Measurements from ENCODE around the gene ADAMTS18.
A peak's percentile ranks its signal among the peaks of the same experiment; 100 is the strongest.

ADAMTS18 gene

DNA sequence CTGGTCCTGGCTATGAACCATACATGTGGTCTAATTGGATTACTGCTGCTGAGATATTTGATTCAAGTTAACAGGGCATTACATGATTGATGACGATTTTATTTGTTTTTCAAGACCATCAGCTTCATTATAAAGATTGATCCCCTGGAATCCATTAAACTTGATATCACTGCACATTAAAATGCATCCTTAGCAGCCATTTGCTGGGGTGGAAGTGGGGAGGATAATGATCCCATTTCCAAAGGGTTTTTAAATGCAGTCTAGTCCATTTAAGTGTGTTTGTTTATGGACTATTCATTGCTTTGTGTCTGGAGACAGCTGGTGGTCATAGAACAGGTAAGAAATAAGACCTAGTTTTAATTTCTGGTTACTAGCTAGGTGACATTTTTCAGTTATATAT, 40.9 kb downstream of the ADAMTS18 start:
- DNase-seq: no peak

DNA sequence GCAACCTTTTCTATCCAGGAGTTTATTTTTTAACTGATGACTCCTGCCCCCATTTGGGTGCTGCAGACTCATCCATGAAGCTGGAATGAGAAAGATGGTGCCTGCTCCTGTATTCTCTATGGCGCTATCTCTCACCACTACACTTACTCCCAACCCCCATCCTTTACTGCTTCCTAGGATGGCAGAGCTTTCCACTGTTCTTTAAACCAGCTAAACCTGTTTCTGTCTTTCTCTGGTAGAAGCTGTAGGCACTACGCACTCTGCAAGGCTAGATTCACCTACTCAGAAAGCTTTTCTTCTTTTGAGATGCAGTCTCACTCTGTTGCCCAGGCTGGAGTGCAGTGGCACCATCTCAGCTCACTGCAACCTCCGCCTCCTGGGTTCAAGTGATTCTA, 47.0 kb downstream of the ADAMTS18 start:
- DNase-seq: no peak

DNA sequence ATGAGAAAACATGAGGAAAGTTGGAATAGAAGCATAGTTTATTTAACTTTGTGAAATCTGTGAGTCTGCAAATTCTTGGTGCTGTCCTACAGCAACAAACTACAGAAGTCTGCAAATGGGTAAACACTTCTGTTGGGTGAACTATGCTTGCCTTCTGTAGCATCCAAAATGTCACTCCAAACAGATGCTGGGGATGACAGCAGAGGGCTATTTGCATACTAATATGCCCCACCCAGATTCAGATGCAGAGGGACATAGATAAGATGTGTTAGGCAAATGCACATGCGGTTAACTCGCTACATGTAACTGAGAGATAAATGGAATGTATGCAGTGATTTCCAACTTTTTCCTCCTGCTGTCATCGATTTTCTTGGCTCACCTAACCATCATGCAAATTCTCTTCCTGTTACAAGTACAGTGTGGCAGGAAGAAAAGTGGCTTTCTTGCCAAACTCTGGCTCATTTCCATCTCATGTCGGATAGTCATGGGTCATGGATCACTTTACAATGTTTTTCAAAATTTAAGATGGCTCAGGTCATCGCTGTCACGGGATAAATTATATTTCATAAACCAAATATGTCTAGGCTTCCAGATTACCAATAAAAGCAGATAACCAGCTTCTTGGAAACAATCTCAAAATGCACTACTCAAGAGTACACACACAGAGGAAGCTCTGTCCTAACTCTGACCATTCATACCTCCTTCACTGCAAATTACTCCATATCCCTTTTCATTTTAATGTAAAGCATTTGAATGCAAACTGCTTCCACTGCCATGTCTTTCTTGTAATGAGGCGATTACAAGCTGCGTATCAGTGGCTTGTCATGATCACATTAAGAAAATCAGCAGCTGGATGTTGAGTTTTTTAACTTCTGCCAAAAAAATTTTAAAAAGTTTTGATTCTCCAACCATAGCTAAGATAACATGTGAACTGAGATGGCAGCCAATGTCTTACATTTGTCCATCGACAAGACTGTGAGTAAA, 47.7 kb downstream of the ADAMTS18 start:
- no peak for DNase-seq

DNA sequence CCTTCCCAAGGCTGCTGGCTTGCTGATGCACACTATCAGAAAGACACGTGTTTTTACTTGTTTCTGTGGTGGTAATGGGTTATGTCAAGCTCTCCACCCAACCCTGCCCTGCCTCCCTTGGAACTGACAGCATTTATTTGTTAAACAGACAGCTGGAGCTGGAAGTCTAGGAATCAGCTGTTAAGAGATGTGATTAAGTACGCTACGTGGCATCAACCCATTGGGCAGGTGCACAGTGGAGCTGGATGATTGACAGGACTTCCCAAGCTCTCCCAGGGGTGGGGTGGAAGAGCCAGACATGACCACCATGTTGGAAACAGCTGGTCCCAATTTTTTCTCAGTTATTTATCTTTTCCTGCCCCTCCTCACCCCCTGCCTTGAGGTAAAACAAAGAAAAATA, 49.4 kb downstream of the ADAMTS18 start:
- no peak for DNase-seq

DNA sequence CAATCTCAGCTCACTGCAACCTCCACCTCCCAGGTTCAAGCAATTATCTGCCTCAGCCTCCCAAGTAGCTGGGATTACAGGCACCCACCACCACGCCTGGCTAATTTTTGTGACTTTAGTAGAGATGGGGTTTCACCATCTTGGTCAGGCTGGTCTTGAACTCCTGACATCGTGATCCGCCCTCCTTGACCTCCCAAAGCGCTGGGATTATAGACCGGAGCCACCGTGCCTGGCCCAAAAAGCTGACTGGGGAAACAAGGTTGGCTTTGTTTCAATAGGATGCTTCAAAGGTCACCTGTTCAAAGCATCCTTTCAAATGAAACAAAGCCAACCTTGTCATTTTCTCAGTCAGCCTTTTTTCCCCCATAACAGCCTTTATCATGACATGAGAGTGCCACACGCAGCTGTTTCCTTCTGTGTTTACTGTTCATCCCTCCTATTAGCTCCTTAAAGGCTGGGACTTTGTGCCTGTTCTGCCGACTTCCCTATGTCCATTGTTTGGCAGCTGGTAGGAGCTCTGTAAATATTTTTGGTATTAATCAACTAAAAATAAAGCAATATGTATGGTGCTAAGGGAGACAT, 51.1 kb downstream of the ADAMTS18 start:
- no peak for DNase-seq

- DNase-seq: no peak
Measured at GRCh38 chr16:77376358-77376757, 58.5 kb downstream of the ADAMTS18 start.

DNA sequence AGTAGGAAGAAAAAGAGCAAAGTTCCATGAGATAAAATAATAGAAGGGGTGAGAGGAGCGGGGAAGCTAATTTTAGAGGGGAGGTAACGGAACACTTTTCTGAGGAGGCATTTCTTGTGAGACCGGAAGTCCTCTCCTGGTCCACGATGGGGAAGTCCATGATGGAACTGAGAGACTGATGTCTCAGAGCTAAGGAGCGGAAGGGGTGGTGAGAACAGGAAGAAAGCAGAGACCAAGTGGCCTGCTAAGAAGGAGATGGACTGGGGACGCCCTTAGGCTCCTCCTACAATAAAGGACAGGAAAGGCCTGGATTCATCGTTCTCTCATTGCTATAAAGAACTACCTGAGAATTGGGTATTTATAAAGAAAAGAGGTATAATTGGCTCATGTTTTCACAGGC, 59.4 kb downstream of the ADAMTS18 start:
- no peak for DNase-seq

GRCh38 chr16:77374384-77374783, 60.5 kb downstream of the ADAMTS18 start:
- DNase-seq: peak; percentile 37

- DNase-seq: no peak
Measured at GRCh38 chr16:77373726-77374125, 61.1 kb downstream of the ADAMTS18 start.

DNA sequence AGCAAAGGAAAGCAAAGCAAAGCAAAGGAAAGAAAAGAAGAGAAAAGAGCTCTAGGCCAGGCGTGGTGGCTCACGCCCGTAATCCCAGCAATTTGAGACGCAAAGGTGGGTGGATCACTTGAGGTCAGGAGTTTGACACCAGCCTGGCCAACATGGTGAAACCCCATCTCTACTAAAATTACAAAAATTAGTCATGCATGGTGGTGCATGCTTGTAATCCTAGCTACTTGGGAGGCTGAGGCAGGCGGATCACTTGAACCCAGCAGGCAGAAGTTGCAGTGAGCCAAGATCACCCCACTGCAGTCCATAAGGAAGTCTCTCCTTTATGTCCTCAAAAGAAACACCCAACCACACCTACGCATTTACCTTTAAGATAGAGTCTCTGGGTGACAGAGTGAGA, 70.1 kb downstream of the ADAMTS18 start:
- DNase-seq: no peak

DNA sequence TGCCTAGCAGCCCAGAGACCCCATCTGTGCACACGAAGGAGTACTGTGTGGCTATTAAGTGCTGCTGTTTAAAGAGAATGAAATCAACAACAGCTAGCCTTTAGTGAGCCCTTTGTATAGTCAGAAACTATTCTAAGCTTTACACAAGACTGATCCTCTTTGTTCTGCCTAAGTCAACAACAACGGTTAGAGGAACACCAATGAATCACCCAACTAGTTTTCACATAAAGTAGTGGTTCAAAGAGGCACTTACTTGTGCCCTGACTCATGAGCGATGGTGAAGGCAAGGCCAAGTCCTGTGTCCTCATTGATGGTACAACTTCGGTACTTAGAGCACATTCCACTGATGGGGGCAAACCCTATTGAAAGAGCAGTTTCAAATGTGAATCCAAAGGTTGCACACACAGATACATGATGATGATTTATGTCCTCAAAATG, 75.8 kb downstream of the ADAMTS18 start:
- no peak for DNase-seq

GRCh38 chr16:77353587-77354263, 81.1 kb downstream of the ADAMTS18 start:
- no peak for DNase-seq

DNA sequence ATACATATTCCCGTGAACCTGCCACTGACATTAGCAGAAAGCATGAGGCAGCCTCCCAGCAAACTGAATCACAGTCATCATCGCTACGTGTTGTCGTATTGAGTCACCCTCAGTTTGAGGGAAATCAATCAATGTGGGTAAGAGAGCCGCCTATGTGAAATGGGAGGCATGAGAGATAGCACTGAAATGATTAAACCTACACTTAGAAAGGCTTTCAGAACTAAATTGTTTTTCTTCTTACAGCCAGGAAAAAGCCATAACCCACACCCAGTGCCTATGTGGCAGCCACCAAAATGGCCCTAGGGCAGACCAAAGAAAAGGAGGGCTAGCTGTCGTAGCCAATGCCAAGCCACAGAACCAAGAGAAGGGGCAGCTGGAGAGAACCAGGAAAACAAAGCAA, 90.5 kb downstream of the ADAMTS18 start:
- no peak for DNase-seq

GRCh38 chr16:77336637-77337036, 98.2 kb downstream of the ADAMTS18 start:
- DNase-seq: no peak

DNA sequence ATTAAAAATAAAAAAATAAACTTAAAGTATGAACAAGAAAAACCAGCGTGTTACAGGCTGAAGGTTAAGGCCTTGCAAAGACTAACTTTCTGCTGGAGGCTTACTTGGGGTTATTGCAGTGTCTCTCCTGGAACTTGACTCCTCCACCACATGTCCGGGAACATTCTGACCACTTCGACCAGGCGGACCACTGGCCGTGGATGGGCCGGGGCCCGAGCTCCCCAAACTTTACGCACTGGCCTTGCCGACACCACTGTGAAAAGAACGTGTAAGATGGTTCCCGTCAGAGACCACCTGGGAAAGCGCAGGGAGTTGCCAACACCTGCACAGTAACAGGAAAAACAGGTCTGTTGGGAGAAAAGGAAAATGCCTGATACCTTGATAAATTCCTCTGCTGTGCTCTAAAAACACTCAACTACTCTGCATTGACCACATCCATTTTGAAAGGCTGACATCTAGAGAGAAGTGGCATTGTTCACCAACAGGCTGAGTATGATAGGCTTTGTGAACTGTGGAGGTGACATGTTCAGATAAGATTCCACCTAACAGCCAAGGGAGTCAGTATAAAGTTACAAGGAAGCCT, 99.1 kb downstream of the ADAMTS18 start:
- no peak for DNase-seq

GRCh38 chr16:77332792-77333191, 102.0 kb downstream of the ADAMTS18 start:
- DNase-seq: no peak

DNA sequence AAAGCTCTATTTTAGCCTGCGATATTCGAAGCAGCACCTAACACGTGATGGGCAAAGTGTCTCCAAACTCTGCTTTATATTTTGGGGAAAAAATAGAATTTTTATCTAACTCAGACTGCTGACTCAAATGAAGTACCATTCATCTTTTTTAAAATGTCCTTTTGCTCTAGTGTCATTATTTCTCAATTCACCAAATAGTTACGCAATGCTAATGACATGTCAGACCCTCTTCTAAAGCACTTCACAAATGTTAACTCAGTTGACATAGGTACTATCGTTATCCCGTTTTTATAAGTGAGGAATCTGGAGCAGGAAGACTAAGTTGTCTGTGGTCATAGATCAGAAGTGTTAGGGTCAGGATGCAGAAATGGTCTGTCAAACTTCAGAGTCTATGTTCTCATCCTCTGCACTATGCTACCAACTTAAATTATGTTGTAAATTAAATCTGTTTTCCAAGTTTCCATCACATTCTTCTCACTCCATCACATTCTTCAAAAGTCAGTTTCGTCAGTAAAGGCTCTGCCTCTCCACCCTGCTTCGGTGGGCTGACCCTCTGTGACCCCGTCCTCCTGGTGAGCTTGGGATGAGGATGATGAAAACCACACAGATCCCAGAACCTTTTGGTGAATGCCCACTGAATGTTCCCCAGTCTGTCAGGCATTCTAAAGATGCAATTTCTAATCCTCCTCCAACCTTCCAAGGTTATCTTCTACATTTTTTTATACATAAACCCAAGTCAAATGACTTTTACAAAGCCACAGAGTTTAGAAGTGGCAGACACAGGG, 102.8 kb downstream of the ADAMTS18 start:
- DNase-seq: no peak

- DNase-seq: no peak
Measured at GRCh38 chr16:77331043-77331442, 103.8 kb downstream of the ADAMTS18 start.

DNA sequence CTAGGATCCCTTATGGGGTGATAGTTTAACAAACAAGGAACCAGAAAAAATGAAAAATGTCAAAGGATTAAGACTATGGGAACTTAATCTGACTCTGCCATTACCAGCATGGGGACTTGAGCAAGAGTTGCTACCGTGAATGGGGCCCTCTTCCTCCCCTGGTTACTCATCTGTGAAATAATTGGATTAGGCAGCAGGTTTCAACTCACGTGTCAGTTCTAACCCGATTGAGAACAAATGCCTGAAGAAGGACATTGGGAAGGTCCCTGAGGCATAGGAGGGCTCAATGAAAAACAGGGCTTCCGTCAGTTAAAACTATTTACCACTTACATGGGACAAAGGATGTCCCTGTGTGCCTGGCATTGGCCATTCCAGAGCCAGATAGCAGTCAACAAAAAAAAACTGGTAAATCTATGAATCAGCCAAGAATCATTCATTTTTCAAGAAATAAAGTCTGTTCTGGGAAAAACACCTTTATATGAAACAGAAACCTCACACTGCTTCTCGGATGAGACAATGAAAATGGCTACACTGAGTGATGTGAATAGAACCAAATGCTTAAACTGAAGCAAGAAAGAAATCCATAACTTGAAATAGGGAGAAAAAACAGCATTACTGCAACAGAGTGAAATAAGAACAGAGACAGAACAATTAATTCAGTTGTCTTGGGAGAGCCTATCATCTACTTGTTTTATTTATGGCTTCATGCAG, 104.3 kb downstream of the ADAMTS18 start:
- DNase-seq: no peak

GRCh38 chr16:77328768-77329167, 106.1 kb downstream of the ADAMTS18 start:
- no peak for DNase-seq

- no peak for DNase-seq
Measured at GRCh38 chr16:77328274-77328673, 106.6 kb downstream of the ADAMTS18 start.

DNA sequence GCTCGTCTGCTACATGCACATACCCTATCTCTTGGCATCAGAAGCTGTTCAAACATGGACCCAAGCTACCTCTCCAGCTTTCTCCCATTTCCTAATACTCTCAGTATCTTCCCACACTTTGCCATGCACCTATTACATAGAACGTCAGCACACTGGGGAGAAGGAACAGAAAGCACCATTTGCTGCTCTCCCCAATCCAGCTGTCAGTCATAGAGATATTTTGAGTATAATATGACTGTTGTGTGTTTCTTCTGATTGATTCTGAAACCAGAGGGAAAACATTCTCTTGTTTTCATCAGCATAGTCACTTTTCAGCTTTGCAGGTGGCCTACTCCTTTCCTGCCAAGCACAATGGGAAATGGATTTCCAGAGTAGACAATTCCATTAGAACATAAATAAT, 107.1 kb downstream of the ADAMTS18 start:
- no peak for DNase-seq

Measured in NCI-H1417 treated with DMSO at 0.1 percent for 48 hours (cell line).